ENCODE results near the gene KCNQ4.

KCNQ4 gene

DNA sequence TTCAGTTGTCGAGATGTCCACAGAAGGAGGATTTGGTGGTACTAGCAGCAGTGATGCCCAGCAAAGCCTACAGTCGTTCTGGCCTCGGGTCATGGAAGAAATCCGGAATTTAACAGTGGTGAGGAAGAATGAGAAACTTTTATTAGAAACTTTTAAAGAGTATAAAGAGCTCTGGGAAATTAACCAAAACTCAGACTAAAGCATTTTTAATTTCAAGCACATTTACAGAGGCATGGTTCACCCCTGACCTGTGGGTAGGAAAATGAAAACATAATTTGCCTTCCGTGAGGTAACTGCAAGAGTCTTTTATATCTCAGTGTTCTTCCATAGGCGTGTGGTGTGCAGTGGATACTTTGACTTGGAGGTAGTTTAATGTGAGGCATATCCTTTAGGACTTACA lies 44.8 kb upstream of the KCNQ4 start:
- TF ChIP-seq TCF4 (CRISPR knock-in tag; IDR thresholded peaks at IDR 0.05; ENCODE audit: borderline replicate concordance), result no peak
- TF ChIP-seq POU6F1 (CRISPR knock-in tag; IDR thresholded peaks at IDR 0.05; ENCODE audit: borderline replicate concordance, low read depth), result no peak
- no peak for TF ChIP-seq OSR1 (CRISPR knock-in tag; IDR thresholded peaks at IDR 0.05)
- TF ChIP-seq RARB (CRISPR knock-in tag; IDR thresholded peaks at IDR 0.05), result no peak
- TF ChIP-seq ZNF565 (CRISPR knock-in tag; conservative IDR thresholded peaks at IDR 0.05; ENCODE audit: low read depth), result no peak
- TF ChIP-seq BACH2 (CRISPR knock-in tag; IDR thresholded peaks at IDR 0.05; ENCODE audit: borderline replicate concordance), result no peak
- TF ChIP-seq, protein P1, sequence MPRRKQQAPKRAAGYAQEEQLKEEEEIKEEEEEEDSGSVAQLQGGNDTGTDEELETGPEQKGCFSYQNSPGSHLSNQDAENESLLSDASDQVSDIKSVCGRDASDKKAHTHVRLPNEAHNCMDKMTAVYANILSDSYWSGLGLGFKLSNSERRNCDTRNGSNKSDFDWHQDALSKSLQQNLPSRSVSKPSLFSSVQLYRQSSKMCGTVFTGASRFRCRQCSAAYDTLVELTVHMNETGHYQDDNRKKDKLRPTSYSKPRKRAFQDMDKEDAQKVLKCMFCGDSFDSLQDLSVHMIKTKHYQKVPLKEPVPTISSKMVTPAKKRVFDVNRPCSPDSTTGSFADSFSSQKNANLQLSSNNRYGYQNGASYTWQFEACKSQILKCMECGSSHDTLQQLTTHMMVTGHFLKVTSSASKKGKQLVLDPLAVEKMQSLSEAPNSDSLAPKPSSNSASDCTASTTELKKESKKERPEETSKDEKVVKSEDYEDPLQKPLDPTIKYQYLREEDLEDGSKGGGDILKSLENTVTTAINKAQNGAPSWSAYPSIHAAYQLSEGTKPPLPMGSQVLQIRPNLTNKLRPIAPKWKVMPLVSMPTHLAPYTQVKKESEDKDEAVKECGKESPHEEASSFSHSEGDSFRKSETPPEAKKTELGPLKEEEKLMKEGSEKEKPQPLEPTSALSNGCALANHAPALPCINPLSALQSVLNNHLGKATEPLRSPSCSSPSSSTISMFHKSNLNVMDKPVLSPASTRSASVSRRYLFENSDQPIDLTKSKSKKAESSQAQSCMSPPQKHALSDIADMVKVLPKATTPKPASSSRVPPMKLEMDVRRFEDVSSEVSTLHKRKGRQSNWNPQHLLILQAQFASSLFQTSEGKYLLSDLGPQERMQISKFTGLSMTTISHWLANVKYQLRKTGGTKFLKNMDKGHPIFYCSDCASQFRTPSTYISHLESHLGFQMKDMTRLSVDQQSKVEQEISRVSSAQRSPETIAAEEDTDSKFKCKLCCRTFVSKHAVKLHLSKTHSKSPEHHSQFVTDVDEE (CRISPR knock-in tag; IDR thresholded peaks at IDR 0.05), result no peak
- TF ChIP-seq PPARA (CRISPR knock-in tag; IDR thresholded peaks at IDR 0.05; ENCODE audit: borderline replicate concordance), result no peak
- TF ChIP-seq ARNTL (CRISPR knock-in tag; IDR thresholded peaks at IDR 0.05; ENCODE audit: borderline replicate concordance, low read depth), result no peak
- TF ChIP-seq TOX (CRISPR knock-in tag; IDR thresholded peaks at IDR 0.05; ENCODE audit: borderline replicate concordance), result no peak
- no peak for TF ChIP-seq ESRRG (CRISPR knock-in tag; IDR thresholded peaks at IDR 0.05)
- no peak for TF ChIP-seq ISL1 (CRISPR knock-in tag; IDR thresholded peaks at IDR 0.05)
- no peak for TF ChIP-seq GLIS3 (CRISPR knock-in tag; IDR thresholded peaks at IDR 0.05)
- no peak for TF ChIP-seq ZFP30 (CRISPR knock-in tag; IDR thresholded peaks at IDR 0.05)
- TF ChIP-seq ZNF70 (CRISPR knock-in tag; IDR thresholded peaks at IDR 0.05), result no peak
- TF ChIP-seq ZNF8 (CRISPR knock-in tag; IDR thresholded peaks at IDR 0.05), result no peak
- TF ChIP-seq PATZ1 (CRISPR knock-in tag; IDR thresholded peaks at IDR 0.05; ENCODE audit: borderline replicate concordance), result no peak
- TF ChIP-seq SNAI2 (CRISPR knock-in tag; IDR thresholded peaks at IDR 0.05), result no peak
- no peak for TF ChIP-seq CSRNP3 (CRISPR knock-in tag; IDR thresholded peaks at IDR 0.05)
- no peak for TF ChIP-seq CSDC2 (CRISPR knock-in tag; IDR thresholded peaks at IDR 0.05)
- no peak for ATAC-seq

GRCh38 chr1:40739455-40740008 lies 44.1 kb upstream of the KCNQ4 start:
- no peak for ATAC-seq

More at GRCh38 chr1:40739455-40740008, 44.1 kb upstream of the KCNQ4 start:
- TF ChIP-seq ZC3H10 (CRISPR knock-in tag; IDR thresholded peaks at IDR 0.05) (no peak), PATZ1 (CRISPR knock-in tag; IDR thresholded peaks at IDR 0.05; ENCODE audit: borderline replicate concordance) (no peak), PPARA (CRISPR knock-in tag; IDR thresholded peaks at IDR 0.05; ENCODE audit: borderline replicate concordance) (no peak), ISL1 (CRISPR knock-in tag; IDR thresholded peaks at IDR 0.05) (no peak), ZNF8 (CRISPR knock-in tag; IDR thresholded peaks at IDR 0.05) (no peak), ZFP30 (CRISPR knock-in tag; IDR thresholded peaks at IDR 0.05) (no peak), ZFP3 (CRISPR knock-in tag; IDR thresholded peaks at IDR 0.05) (no peak), ESRRG (CRISPR knock-in tag; IDR thresholded peaks at IDR 0.05) (no peak), ARNTL (CRISPR knock-in tag; IDR thresholded peaks at IDR 0.05; ENCODE audit: borderline replicate concordance, low read depth) (no peak)
- TF ChIP-seq, protein P2, sequence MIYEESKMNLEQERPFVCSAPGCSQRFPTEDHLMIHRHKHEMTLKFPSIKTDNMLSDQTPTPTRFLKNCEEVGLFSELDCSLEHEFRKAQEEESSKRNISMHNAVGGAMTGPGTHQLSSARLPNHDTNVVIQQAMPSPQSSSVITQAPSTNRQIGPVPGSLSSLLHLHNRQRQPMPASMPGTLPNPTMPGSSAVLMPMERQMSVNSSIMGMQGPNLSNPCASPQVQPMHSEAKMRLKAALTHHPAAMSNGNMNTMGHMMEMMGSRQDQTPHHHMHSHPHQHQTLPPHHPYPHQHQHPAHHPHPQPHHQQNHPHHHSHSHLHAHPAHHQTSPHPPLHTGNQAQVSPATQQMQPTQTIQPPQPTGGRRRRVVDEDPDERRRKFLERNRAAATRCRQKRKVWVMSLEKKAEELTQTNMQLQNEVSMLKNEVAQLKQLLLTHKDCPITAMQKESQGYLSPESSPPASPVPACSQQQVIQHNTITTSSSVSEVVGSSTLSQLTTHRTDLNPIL (CRISPR knock-in tag; IDR thresholded peaks at IDR 0.05; ENCODE audit: low read depth), result no peak
